Tibial artery (tissue), 4 donors: ENCODE data around the gene PTBP1.

Experiments
- DNase-seq, 2 donors: peaks; one replicate each; pipeline ENCODE4 v3.0.0-alpha.2; 2019
- H3K27ac ChIP-seq, 2 donors: fragments of 200-600 bp; sonication (generic) in 1 of 2; 1 replicate in 1 of 2; 2 replicates in 1 of 2; pipeline ENCODE4 v1.5.1; 2018 to 2019; ENCODE audit warnings: mild to moderate bottlenecking in 1 of 2
- H3K27me3 ChIP-seq, 2 donors: fragments of 200-600 bp; sonication (generic) in 1 of 2; one replicate each; pipeline versions ENCODE4 v1.5.1 to v1.6.0; 2016 to 2019
- H3K36me3 ChIP-seq, 3 donors: fragments of 200-600 bp; sonication (generic) in 2 of 3; one replicate each; pipeline ENCODE4 v1.5.1; 2016 to 2019; ENCODE audit warnings: mild to moderate bottlenecking in 2 of 3
- H3K4me1 ChIP-seq, 4 donors: fragments of 200-600 bp; sonication (generic) in 2 of 4; 1 replicate in 3 of 4; 2 replicates in 1 of 4; pipeline ENCODE4 v1.5.1; 2016 to 2019
- H3K4me3 ChIP-seq, 2 donors: fragments of 200-600 bp; sonication (generic) in 1 of 2; 1 replicate in 1 of 2; 2 replicates in 1 of 2; pipeline ENCODE4 v1.5.1; 2018 to 2019; ENCODE audit warnings: mild to moderate bottlenecking in 2 of 2
- H3K9me3 ChIP-seq, 3 donors: fragments of 200-600 bp; sonication (generic) in 1 of 3; one replicate each; pipeline ENCODE4 v1.5.1; 2016 to 2019
- intact Hi-C: fragments of 100-400 bp; cut with DNase I; formaldehyde crosslinking; loops from one replicate; pipeline ENCODE4 v1.15.0; 2023; ENCODE audit warnings: low total_unique reads
- TF ChIP-seq, protein P1 (sequence below), 2 experiments: fragments of 200-600 bp in 1 of 2; fragments of 450-650 bp in 1 of 2; IDR thresholded peaks; one replicate each; pipeline ENCODE4 v1.5.1; 2017 to 2019; ENCODE audit warnings: antibody characterized with exemption in 2 of 2, mild to moderate bottlenecking in 1 of 2, moderate library complexity in 1 of 2

Gene PTBP1

DNA sequence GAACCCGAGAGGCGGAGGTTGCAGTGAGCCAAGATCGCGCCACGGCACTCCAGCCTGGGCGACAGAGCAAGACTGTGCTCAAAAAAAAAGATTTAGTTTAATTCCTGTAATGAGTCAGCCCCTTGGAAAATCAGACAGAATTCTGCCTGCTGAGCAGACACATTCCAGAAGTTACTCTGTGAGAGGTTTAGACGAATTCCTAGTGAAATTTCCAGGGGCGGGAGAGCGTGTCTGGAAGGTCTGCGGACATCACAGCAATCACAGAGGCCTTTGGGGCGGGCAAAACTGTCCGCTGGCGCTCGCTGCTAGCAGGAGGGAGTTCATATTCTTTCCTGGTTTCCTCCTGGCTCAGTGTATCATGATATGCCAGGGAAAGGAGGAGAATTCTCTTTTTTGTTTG, 28.8 kb upstream of the PTBP1 start:
- Histone ChIP-seq H3K27me3 (peaks cover 0 to 49% of the 10 kb centered on the region in 2 donors), H3K4me1 (peaks cover 0 to 10% (median 4%) of the 10 kb centered on the region in 4 donors), H3K9me3 (no peaks in the 10 kb centered on the region), H3K27ac (no peak overlapping the region), H3K4me3 (no peak overlapping the region), H3K36me3 (no peaks in the 10 kb centered on the region)
- no peak for DNase-seq
- TF ChIP-seq, protein P1, sequence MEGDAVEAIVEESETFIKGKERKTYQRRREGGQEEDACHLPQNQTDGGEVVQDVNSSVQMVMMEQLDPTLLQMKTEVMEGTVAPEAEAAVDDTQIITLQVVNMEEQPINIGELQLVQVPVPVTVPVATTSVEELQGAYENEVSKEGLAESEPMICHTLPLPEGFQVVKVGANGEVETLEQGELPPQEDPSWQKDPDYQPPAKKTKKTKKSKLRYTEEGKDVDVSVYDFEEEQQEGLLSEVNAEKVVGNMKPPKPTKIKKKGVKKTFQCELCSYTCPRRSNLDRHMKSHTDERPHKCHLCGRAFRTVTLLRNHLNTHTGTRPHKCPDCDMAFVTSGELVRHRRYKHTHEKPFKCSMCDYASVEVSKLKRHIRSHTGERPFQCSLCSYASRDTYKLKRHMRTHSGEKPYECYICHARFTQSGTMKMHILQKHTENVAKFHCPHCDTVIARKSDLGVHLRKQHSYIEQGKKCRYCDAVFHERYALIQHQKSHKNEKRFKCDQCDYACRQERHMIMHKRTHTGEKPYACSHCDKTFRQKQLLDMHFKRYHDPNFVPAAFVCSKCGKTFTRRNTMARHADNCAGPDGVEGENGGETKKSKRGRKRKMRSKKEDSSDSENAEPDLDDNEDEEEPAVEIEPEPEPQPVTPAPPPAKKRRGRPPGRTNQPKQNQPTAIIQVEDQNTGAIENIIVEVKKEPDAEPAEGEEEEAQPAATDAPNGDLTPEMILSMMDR (IDR thresholded peaks at IDR 0.05), result no peak
- intact Hi-C loops, result loop anchor here (5.0 kb wide), 1 partner anchor 214 kb away; the partner anchor contains the start of gene WDR18

DNA sequence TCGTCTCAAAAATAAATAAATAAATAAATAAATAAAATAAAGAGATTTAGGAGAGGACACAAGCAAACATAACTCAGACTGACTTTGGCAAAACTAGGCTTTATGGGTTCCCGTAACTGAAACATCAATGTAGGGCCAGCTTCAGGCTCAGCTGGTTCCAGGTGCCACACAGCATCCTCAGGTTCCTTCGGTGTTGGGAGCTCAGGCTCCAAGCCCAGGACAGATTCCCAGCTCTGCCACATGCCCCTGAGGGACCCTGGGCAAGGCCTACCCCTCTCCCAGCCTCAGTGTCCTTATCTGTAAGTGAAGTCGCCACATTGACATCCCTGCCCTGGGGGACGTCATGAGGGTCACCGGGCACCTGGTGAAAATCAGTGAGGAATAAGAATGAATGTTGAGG, 27.6 kb upstream of the PTBP1 start:
- DNase-seq, result no peak
- H3K9me3 ChIP-seq, result no peaks in the 10 kb centered on the region
- TF ChIP-seq, protein P1 (IDR thresholded peaks at IDR 0.05), result no peak
- intact Hi-C loops, result loop anchor here (5.0 kb wide), 2 partner anchors 148 to 213 kb away; partner anchors contain the start of genes KISS1R and WDR18
- H3K27ac ChIP-seq, result no peak overlapping the region
- H3K4me3 ChIP-seq, result no peak overlapping the region
- H3K4me1 ChIP-seq, result peaks cover 0 to 10% (median 4%) of the 10 kb centered on the region in 4 donors
- H3K27me3 ChIP-seq, result peaks cover 0 to 37% of the 10 kb centered on the region in 2 donors
- H3K36me3 ChIP-seq, result no peaks in the 10 kb centered on the region

DNA sequence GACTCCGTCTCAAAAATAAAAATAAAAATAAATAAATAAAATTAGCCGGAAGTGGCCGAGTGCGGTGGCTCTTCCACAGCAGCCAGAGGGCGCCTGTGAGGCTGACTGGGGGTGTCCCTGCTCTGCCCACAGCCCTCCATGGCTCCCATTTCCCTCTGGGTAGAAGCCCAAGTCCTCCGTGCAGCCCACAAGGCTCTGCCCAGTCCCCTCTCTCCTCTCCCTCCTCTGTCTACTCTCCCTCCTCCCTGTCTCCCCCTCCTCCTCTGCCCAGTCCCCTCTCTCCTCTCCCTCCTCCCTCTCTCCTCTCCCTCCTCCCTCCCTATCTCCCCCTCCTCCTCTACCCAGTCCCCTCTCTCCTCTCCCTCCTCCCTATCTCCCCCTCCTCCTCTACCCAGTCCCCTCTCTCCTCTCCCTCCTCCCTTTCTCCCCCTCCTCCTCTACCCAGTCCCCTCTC, 25.9 kb upstream of the PTBP1 start:
- intact Hi-C loops, result loop anchor here (5.0 kb wide), 1 partner anchor 146 kb away; the partner anchor contains the start of gene KISS1R
- Histone ChIP-seq H3K9me3 (no peaks in the 10 kb centered on the region), H3K36me3 (no peaks in the 10 kb centered on the region), H3K4me1 (peaks cover 0 to 10% (median 4%) of the 10 kb centered on the region in 4 donors), H3K27ac (no peak overlapping the region), H3K4me3 (no peak overlapping the region), H3K27me3 (peaks cover 0 to 21% of the 10 kb centered on the region in 2 donors)
- TF ChIP-seq, protein P1 (IDR thresholded peaks at IDR 0.05), result peak in 1 of 2 experiments; percentile 33
- DNase-seq, result no peak

DNA sequence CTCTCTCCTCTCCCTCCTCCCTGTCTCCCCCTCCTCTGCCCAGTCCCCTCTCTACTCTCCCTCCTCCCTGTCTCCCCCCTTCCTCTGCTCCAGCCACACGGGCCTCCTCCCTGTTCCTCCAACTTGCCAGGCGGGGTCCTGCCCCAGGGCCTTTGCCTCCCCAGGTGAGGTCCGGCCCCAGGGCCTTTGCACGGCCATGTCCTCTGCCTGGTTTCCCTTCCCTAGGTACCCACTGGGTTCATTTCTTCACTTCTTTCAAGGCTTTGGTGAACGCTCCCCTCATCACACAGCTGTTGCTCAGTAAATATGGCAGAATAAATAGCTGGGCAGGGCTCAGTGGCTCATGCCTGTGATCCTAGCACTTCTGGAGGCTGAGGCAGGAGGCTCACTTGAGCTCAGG, 25.2 kb upstream of the PTBP1 start:
- Histone ChIP-seq H3K4me3 (no peak overlapping the region), H3K27ac (no peak overlapping the region), H3K27me3 (peaks cover 0 to 18% of the 10 kb centered on the region in 2 donors), H3K9me3 (no peaks in the 10 kb centered on the region), H3K4me1 (peaks cover 0 to 10% (median 4%) of the 10 kb centered on the region in 4 donors), H3K36me3 (no peaks in the 10 kb centered on the region)
- no peak for DNase-seq
- TF ChIP-seq, protein P1 (IDR thresholded peaks at IDR 0.05), result no peak
- intact Hi-C loops, result loop anchor here (5.0 kb wide), 1 partner anchor 145 kb away; the partner anchor contains the start of gene KISS1R

DNA sequence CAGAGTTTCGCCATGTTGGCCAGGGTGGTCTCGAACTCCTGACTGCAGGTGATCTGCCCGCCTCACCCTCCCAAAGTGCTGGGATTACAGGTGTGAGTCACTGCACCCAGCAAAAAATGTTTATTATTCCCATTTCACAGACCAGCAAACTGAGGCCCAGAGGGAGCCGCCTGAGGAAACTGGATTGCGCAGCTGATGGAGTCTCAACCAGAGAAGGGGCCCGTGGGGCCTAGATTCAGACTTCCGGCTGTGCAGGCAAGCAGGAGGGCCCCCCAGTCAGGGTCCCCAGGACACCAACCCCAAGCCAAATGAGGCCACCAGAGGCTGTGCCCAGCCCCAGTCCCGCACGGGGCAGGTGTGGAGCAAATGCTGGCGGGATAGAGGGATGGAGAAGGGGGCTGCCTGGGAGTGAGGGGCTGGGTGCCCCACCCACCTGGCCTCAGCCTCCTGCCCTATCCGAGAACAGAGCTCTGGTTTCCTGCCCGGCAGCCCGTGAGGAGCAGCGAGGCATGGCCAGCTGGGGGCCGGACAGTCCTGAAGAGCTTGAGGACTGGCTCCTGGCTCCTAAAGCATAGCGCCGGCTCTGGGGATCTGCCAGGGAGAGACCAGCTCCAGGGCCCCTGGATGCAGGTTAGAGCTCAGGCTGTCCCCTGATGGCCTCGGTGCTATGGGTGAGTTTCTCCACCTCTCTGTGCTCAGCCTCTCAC, 24.4 kb upstream of the PTBP1 start:
- no peaks in the 10 kb centered on the region for H3K9me3 ChIP-seq
- H3K27ac ChIP-seq, result no peak overlapping the region
- no peaks in the 10 kb centered on the region for H3K36me3 ChIP-seq
- H3K4me1 ChIP-seq, result peaks cover 0 to 10% (median 4%) of the 10 kb centered on the region in 4 donors
- intact Hi-C loops, result loop anchor here (5.0 kb wide), 1 partner anchor 144 kb away; the partner anchor contains the start of gene KISS1R
- TF ChIP-seq, protein P1 (IDR thresholded peaks at IDR 0.05), result no peak
- no peak for DNase-seq
- no peak overlapping the region for H3K4me3 ChIP-seq
- H3K27me3 ChIP-seq, result peaks cover 0 to 13% of the 10 kb centered on the region in 2 donors
